ENCODE measurements around the gene C3.

- TF ChIP-seq CTCF (IDR thresholded peaks at IDR 0.05) (no peak), ZFX (IDR thresholded peaks at IDR 0.05; ENCODE audit: borderline replicate concordance) (no peak)
These were observed 24.1 kb downstream of the C3 start for GRCh38 chr19:6696239-6696820.

Data from 22Rv1 (cell line).